Activated CD8-positive, alpha-beta memory T cell treated with anti-CD3 and anti-CD28 coated beads for 36 hours (primary cell): ENCODE data around the gene SPNS3. TPM values are rescaled to one million over a fixed set of nuclear protein-coding genes. Genes with fewer than 3 reads are reported as not detected.

Experiments used
- CTCF ChIA-PET: fragments of 350-600 bp; sonication (Branson Sonifier 250); formaldehyde crosslinking; loops from one replicate; lab custom pipeline; 2021; ENCODE audit warnings: antibody characterized with exemption; lab: Charles Lee
- POLR2A ChIA-PET: fragments of 350-600 bp; sonication (Branson Sonifier 250); formaldehyde crosslinking; loops from one replicate; lab custom pipeline; 2021; ENCODE audit warnings: antibody characterized with exemption; lab: Charles Lee
- total RNA-seq, 2 experiments: library from RNA; stranded (reverse); gene quantifications; one replicate each; pipeline ENCODE4 v1.2.3, GENCODE V29; 2021

SPNS3 gene
- total RNA-seq, 2 experiments from 2014 or later = 17.8 to 20.5 TPM

- POLR2A ChIA-PET = no interaction called here
Observed at GRCh38 chr17:4480929-4481898, 47.5 kb downstream of the SPNS3 start.

DNA sequence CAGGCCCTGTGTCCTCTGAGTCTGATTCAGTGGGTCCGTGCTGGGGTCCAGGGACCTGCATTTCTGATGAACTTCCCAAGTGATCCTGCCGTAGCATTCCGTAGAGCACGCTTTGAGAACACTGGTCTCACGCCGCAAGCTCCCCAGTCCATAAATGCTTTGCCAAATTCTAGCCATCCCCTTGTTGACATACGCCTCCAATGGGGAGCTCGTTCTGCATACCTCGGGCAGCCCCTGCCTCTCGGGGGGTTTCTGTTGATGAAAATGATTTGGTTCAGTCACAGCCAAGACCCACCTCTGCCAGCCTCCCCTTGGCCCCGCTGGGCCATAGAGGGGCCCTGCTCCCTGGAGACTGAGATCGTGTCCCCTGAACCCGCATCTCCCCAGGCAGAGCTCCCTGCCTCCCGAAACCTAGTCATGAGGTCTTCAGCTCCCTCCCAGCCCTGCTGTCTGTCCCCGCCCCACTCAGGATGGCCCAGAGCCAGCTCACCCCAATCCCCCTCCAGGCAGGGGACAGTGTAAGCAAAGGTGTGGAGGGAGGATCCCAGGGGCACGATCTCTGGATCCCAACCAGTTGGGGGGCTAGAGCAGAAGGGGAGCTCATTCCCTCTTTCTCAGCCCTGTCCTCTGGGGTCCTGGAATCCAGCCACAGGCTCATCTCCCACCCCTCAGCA lies 48.7 kb downstream of the SPNS3 start:
- CTCF ChIA-PET = interaction anchor here (0.5 to 1.3 kb wide), 5 partner anchors 74 to 514 kb away, joined by 3 to 5 read pairs (median 3); no protein-coding TSS in a partner anchor
- POLR2A ChIA-PET = interaction anchor here (0.6 kb wide), 1 partner anchor 9 kb away, joined by 9 read pairs; no protein-coding TSS in a partner anchor

More at GRCh38 chr17:4480929-4481898, 47.5 kb downstream of the SPNS3 start:
- CTCF ChIA-PET = interaction anchor here (0.5 to 0.6 kb wide), 3 partner anchors 96 to 338 kb away, joined by 3 to 5 read pairs (median 3); no protein-coding TSS in a partner anchor

DNA sequence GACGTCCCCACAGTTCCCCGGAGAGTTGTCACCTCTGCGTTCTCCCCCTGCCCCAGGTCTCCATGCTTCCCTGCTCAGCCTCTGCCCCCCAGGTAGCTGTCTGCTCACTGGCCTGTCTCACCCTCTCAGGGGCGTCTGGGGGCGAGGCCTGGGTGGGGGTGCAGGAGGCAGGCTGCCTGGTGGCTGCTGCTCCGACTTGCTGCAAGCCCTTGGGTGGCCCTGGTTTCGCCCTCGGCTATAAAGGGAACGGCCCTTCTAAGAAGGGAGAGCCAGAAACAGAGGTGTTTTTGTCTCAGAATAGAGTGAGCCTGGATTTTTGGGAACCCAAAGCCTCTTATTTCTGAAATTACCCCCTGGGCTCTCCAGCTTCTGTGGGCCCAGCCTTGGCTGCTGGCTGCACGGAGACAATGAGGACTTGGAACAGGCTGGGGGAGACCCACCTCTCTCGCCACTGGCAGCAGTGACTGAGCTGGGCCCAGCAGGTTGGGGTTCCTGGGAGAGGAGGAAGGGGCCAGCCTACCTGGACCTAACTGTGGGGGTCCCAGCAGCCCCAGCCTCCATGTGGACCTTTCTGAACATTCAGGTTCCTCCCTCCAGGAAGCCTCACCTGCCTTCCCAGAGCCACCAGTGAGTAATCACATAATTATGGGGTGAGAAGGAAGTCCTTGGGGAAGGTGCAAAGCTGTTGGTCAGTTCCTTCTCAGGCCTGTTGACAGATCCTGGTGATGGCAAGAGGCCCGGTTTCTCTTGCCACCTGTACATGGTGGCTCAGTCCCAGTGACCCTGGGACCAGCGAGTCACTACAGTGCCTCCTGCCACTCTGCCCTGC lies 49.5 kb downstream of the SPNS3 start:
- CTCF ChIA-PET = interaction anchor here (1.3 kb wide), 1 partner anchor 142 kb away, joined by 3 read pairs; no protein-coding TSS in a partner anchor

DNA sequence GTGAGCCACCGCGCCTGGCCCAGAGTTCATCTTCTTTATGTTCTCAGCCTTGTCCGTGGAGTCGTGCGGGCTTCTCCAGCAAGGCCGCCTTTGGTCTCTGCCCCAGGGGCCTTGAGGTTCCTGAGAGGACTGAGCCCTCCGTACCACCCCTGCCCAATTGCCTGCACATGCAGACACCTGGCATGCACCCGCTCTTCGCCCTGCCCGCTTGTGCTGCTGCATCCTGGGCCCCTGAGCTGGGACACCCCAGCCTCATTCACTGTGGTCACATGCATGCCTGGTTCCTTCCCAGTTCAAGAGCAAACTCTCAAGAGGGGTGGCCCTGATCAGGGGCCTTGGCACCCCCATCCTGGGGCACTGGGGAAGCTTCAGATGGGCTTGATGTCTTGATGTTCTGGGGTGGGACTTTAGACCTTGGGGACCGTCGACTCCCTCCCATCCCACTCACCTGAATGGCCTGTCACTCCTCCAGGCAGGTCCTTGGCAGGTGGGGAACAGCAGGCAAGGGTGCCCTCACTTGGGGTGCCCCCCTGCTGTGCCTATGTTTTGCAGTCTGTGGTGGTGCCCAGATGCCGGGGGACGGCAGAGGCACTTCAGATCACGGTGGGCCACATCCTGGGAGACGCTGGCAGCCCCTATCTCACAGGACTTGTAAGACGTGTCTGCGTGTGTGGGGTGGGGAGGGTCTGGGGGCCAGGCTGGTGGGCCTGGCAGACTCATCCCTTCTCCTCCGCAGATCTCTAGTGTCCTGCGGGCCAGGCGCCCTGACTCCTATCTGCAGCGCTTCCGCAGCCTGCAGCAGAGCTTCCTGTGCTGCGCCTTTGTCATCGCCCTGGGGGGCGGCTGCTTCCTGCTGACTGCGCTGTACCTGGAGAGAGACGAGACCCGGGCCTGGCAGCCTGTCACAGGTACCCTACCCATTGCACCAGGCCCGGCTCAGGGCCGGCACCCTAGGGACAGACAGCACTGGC lies 52.2 kb downstream of the SPNS3 start:
- ChIA-PET POLR2A (interaction anchor here (0.6 to 1.7 kb wide), 4 partner anchors 11 to 342 kb away, joined by 3 to 6 read pairs (median 4); partner anchors contain the start of gene SPNS2), CTCF (interaction anchor here (0.6 kb wide), 1 partner anchor 622 kb away, joined by 4 read pairs; no protein-coding TSS in a partner anchor)

More for the DNA sequence above, 49.5 kb downstream of the SPNS3 start:
- POLR2A ChIA-PET = interaction anchor here (0.6 kb wide), 1 partner anchor 10 kb away, joined by 9 read pairs; no protein-coding TSS in a partner anchor

DNA sequence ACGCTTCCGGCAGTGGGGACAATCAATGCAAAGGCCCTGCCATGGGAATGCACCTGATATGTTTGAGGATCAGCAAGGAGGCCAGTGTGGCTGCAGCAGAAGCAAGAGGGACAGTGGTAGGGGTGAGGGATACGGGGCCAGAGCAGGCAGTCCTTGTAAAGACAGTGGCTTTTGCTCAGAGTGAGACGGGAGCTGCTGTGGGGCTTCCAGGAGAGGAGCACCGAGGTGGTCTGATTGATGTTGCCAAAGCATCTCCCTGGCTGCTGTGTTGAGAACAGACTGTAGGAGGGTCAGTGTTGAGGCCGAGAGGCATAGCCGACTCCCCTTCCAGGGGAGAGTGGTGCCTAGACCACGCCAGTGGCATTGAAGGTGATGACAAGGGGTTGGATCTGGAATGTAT lies 53.6 kb downstream of the SPNS3 start:
- CTCF ChIA-PET = no interaction called here
- POLR2A ChIA-PET = no interaction called here

DNA sequence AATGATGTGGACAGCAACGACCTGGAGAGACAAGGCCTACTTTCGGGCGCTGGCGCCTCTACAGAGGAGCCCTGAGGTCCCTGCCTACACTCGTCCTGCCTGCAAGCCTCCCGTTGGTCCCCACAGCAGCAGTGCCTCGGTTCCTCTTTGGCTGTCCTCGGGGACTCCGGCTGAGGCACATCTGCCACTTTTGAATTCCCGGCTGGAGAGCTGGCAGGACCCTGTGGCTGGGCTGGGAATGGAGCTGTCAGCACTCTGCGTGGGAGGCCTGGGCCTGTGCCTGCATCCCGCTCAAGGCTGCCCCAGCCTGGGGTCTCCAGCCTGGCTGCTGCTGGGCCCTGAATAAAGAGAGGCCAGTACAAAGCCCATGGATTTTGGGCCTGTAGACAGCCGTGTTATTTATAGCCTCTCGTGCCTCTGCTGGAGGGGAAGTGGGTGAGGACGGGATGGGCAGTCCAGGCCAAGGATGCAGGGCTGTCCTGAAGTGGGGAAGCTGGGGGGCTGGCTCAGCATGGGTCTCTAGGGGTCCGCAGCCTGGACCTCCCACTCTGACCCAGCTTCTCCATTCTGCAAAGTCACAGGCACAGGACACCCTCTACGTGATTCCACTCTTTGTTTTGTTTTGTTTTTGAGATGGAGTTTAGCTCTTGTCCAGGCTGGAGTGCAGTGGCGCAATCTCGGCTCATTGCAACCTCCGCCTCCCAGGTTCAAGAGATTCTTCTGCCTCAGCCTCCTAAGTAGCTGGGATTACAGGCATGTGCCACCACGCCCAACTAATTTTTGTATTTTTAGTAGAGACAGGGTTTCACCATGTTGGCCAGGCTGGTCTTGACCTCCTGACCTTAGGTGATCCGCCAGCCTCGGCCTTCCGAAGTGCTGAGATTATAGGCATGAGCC lies 54.3 kb downstream of the SPNS3 start:
- ChIA-PET CTCF (no interaction called here), POLR2A (interaction anchor here (0.6 kb wide), 1 partner anchor 345 kb away, joined by 4 read pairs; the partner anchor contains the start of genes CYB5D2 and ZZEF1)

DNA sequence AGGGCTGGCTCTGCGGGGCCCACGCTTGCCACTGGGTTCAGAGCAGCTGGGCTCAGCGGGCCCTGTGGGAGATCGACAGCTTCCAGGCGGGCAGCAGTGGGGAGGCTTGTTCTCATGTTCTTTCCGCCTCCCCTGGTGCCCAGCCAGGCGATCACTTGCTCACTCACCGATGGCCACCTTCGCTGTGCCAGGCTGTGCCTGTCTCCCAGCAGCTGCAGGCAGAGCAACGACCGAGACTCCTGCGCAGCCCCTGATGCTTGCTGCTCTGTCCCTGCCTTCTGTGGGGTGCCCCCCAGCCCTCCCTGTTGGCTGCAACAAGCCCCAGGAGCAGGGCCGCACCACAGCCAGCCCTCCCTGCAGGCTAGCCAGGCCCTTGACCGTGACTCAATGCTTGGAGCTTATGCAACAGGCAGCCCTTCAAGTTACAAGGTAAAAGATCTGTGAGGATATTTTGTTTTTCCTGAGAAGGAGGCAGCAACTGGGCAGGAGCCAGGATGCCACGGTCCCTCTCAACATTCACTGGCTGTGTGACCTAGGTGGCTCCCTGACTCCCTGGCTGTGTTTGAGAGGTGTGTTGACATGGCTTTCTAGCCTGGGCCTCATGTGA lies 55.4 kb downstream of the SPNS3 start:
- POLR2A ChIA-PET = interaction anchor here (0.6 kb wide), 1 partner anchor 346 kb away, joined by 4 read pairs; the partner anchor contains the start of genes CYB5D2 and ZZEF1

DNA sequence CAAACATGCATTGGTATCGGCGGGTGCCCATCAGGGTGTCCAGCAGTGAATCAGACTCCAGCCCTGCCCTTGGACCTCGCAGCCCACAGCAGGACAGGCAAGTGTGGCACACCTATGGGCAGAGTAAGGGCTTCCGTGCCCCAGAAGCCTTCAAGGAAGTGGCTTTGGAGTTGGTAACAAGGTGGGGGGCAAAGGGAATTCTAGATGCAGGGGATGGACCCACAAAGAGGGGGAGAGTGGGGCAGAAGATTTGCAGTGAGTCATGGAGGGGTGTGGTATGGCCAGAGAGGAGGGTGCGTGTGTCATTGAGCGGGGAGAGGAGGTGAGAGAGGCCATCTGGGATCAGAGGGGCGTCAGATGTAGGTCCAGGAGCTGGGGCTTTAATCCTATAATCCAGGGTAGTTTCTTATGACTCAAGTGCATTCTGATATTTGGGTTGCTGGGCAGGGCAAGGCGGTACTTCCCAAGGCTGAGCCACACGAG lies 56.4 kb downstream of the SPNS3 start:
- ChIA-PET CTCF (no interaction called here), POLR2A (no interaction called here)

More for the DNA sequence above, 55.4 kb downstream of the SPNS3 start:
- CTCF ChIA-PET = no interaction called here

- ChIA-PET CTCF (no interaction called here), POLR2A (no interaction called here)
Observed at GRCh38 chr17:4490637-4491061, 56.9 kb downstream of the SPNS3 start.

GRCh38 chr17:4492721-4493561 lies 59.2 kb downstream of the SPNS3 start:
- CTCF ChIA-PET = interaction anchor here (1.2 kb wide), 1 partner anchor 443 kb away, joined by 3 read pairs; no protein-coding TSS in a partner anchor
- POLR2A ChIA-PET = no interaction called here

GRCh38 chr17:4497101-4497824 lies 63.5 kb downstream of the SPNS3 start:
- CTCF ChIA-PET = no interaction called here

DNA sequence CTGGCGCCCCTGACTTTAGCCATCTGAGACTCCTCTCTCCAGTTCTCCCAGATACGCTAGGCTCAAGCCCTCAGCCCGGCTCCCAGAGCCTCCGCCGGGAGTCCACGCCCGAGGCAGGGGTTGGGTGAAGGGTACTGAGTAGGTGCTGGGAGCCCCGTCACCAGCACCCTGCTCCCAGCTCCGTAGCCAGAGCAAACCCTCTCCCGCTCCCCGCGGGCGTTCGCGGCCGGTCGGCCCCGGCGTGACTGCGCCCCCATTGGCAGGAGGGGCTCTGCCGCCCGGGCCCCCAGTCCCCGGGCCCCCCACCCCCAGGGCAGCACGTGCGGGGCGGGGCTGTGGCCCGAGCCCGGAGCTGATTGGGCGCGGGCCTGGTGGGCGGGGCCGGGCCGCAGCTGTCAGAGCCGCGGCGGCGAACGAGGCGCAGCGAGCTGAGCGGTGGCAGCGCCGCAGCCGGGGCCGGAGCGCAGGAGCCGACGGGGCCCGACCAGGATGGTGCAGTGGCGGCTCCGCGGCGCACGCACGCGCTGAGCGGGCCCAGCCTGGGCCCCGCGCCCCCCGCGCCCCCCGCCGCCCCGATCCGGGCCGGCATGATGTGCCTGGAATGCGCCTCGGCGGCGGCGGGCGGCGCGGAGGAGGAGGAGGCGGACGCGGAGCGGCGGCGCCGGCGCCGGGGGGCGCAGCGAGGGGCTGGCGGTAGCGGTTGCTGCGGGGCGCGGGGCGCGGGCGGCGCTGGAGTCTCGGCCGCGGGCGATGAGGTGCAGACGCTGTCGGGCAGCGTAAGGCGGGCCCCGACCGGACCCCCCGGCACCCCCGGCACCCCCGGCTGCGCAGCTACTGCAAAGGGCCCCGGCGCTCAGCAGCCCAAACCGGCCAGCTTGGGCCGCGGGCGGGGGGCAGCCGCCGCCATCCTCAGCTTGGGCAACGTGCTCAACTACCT lies 65.0 kb downstream of the SPNS3 start, which contains the start of gene SPNS2:
Gene SPNS2, plus strand, starts transcription at position 421 of the 937 bp plus-strand sequence. Its CDS starts 167 bp downstream, at position 588.
- CTCF ChIA-PET = interaction anchor here (0.9 kb wide), 2 partner anchors 10 to 78 kb away, joined by 3 read pairs; no protein-coding TSS in a partner anchor
- POLR2A ChIA-PET = interaction anchor here (1.7 kb wide), 1 partner anchor 13 kb away, joined by 5 read pairs; no protein-coding TSS in a partner anchor

More at GRCh38 chr17:4497101-4497824, 63.5 kb downstream of the SPNS3 start:
- POLR2A ChIA-PET = interaction anchor here (1.1 to 1.7 kb wide), 2 partner anchors 11 kb away, joined by 3 to 5 read pairs; no protein-coding TSS in a partner anchor
